ENCODE results near the gene ME3. TPM values are rescaled to one million over a fixed set of nuclear protein-coding genes. Genes with fewer than 3 reads are reported as not detected.

ME3 gene
- total and polyA plus RNA-seq, 4 donors, result 7.4 to 38.7 (median 21.2) TPM

- 51 to 80% methylated on average over 5 of the region's 5 CpGs for WGBS, 2 donors
- DNase-seq (peak; percentile 53 to 83 (median 81)), ATAC-seq (ENCODE audit: insufficient read depth, low FRiP score) (peak; percentile 29)
- Histone ChIP-seq H3K9me3 (ENCODE audit: control insufficient read depth in 4 of 4, insufficient read depth in 3 of 4, low read length in 3 of 4) (no peaks in the 10 kb centered on the region), H3K4me3 (no peak overlapping the region), H3K27ac (ENCODE audit: low read depth in 1 of 2, low read length in 1 of 2) (peak overlapping the region; percentile 13 to 58), H3K36me3 (ENCODE audit: control insufficient read depth in 4 of 4, insufficient read depth in 4 of 4, low read length in 4 of 4) (no peaks in the 10 kb centered on the region), H3K9ac (ENCODE audit: insufficient read depth in 1 of 2, low read length in 2 of 2) (no peak overlapping the region), H3K27me3 (ENCODE audit: control insufficient read depth in 3 of 3, insufficient read depth in 3 of 3, low read length in 2 of 3) (no peaks in the 10 kb centered on the region), H3K4me1 (ENCODE audit: control insufficient read depth in 5 of 5, insufficient read depth in 5 of 5, low read length in 5 of 5) (peaks cover 9 to 38% (median 22%) of the 10 kb centered on the region in 5 donors)
- TF ChIP-seq CTCF (IDR thresholded peaks at IDR 0.05; ENCODE audit: control extremely low read depth, extremely low read depth), result no peak
Observed at GRCh38 chr11:86519064-86519911, 153.1 kb downstream of the ME3 start.

- Histone ChIP-seq H3K36me3 (ENCODE audit: control insufficient read depth in 4 of 4, insufficient read depth in 4 of 4, low read length in 4 of 4) (no peaks in the 10 kb centered on the region), H3K9me3 (ENCODE audit: control insufficient read depth in 4 of 4, insufficient read depth in 3 of 4, low read length in 3 of 4) (no peaks in the 10 kb centered on the region), H3K4me1 (ENCODE audit: control insufficient read depth in 5 of 5, insufficient read depth in 5 of 5, low read length in 5 of 5) (peaks cover 9 to 29% (median 12%) of the 10 kb centered on the region in 5 donors), H3K4me3 (no peak overlapping the region), H3K27me3 (ENCODE audit: control insufficient read depth in 3 of 3, insufficient read depth in 3 of 3, low read length in 2 of 3) (no peaks in the 10 kb centered on the region), H3K9ac (ENCODE audit: insufficient read depth in 1 of 2, low read length in 2 of 2) (no peak overlapping the region), H3K27ac (ENCODE audit: low read depth in 1 of 2, low read length in 1 of 2) (no peak overlapping the region)
- TF ChIP-seq CTCF (IDR thresholded peaks at IDR 0.05; ENCODE audit: control extremely low read depth, extremely low read depth), result no peak
- WGBS, 2 donors, result 75 to 90% methylated on average over 6 of the region's 6 CpGs
- ATAC-seq (ENCODE audit: insufficient read depth, low FRiP score) (no peak), DNase-seq (no peak)
Observed at GRCh38 chr11:86518211-86518610, 154.2 kb downstream of the ME3 start.

GRCh38 chr11:86517557-86517956 is 154.9 kb downstream of the ME3 start:
- no peak overlapping the region for H3K4me3 ChIP-seq
- TF ChIP-seq CTCF (IDR thresholded peaks at IDR 0.05; ENCODE audit: control extremely low read depth, extremely low read depth), result no peak
- WGBS, 2 donors, result 88 to 97% methylated on average over 1 of the region's 1 CpG
- H3K9ac ChIP-seq (ENCODE audit: insufficient read depth in 1 of 2, low read length in 2 of 2), result no peak overlapping the region
- H3K36me3 ChIP-seq (ENCODE audit: control insufficient read depth in 4 of 4, insufficient read depth in 4 of 4, low read length in 4 of 4), result no peaks in the 10 kb centered on the region
- H3K27ac ChIP-seq (ENCODE audit: low read depth in 1 of 2, low read length in 1 of 2), result no peak overlapping the region
- peaks cover 9 to 29% (median 12%) of the 10 kb centered on the region in 5 donors for H3K4me1 ChIP-seq (ENCODE audit: control insufficient read depth in 5 of 5, insufficient read depth in 5 of 5, low read length in 5 of 5)
- no peak for DNase-seq
- no peaks in the 10 kb centered on the region for H3K27me3 ChIP-seq (ENCODE audit: control insufficient read depth in 3 of 3, insufficient read depth in 3 of 3, low read length in 2 of 3)
- no peaks in the 10 kb centered on the region for H3K9me3 ChIP-seq (ENCODE audit: control insufficient read depth in 4 of 4, insufficient read depth in 3 of 4, low read length in 3 of 4)
- no peak for ATAC-seq (ENCODE audit: insufficient read depth, low FRiP score)
